ENCODE results near the gene VSIG10L. TPM values are rescaled to one million over a fixed set of nuclear protein-coding genes. Genes with fewer than 3 reads are reported as not detected.

Gene VSIG10L
- total RNA-seq, 2 experiments from 2014 or later = 1.8 to 2.0 TPM

DNA sequence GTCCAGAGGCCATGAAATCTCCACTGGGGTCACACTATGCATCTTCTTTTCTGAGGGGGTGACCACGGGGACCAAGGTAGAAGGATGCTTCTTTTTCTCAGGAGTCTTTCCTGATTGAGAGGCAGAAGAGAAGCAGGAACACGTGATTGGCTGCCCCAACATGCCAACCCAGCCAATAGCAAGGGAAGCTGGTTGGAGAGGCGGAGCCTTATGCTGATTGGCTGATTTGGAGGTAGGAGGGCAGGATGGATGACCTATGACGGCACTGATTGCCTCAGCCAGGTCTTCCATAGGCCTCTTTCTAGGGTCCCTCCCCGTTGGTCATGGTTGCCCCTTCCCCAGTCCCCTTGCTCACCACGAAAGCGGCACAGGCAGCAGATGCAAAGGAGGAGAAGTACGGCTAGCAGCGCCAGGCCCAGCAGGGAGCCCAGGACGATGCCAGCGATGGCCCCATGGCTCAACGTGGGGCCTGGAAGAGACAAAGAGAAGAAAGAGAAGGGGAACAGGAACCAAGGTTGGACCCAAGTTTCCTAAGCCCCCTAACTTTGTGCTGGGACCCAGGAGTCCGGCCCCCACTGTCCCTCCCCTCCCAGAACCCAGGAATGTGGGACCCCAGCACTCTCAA, 8.0 kb downstream of the VSIG10L start:
- Mint-ChIP-seq H3K36me3 (ENCODE audit: low read depth) (peaks cover 3% of the 10 kb centered on the region), H3K4me3 (no peak overlapping the region), H3K9me3 (ENCODE audit: insufficient read depth) (no peaks in the 10 kb centered on the region), H3K4me1 (ENCODE audit: low read depth) (peaks cover 11% of the 10 kb centered on the region), H3K27ac (no peak overlapping the region), H3K27me3 (ENCODE audit: low read depth) (peaks cover 3% of the 10 kb centered on the region)
- DNase-seq (no peak), ATAC-seq (no peak)
- CTCF ChIA-PET = no interaction called here
- POLR2A ChIA-PET = no interaction called here

DNA sequence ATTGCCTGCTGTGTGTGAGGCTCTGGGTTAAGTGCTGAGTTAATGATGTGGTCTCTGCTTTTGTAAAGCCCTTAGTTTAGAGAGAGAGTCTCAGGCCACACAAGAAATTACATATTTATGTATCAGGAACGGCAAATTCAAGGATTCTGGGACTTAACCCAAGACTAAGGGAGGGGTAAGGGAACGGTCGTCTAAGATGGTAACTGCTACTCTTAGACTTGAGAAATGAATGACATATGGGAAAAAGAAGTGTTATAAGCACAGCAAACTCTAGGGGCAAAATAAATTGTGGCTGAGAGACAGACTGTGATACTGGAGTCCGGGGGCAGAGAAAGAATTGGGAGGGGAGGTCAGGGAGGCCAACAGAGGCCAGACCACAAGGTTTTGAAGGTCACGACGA, 10.2 kb downstream of the VSIG10L start:
- H3K36me3 Mint-ChIP-seq (ENCODE audit: low read depth) = peaks cover 3% of the 10 kb centered on the region
- H3K4me1 Mint-ChIP-seq (ENCODE audit: low read depth) = peaks cover 8% of the 10 kb centered on the region
- POLR2A ChIA-PET = no interaction called here
- ATAC-seq (no peak), DNase-seq (no peak)
- H3K27me3 Mint-ChIP-seq (ENCODE audit: low read depth) = peaks cover 15% of the 10 kb centered on the region
- H3K9me3 Mint-ChIP-seq (ENCODE audit: insufficient read depth) = no peaks in the 10 kb centered on the region
- H3K4me3 Mint-ChIP-seq = no peak overlapping the region
- H3K27ac Mint-ChIP-seq = no peak overlapping the region
- CTCF ChIA-PET = no interaction called here

DNA sequence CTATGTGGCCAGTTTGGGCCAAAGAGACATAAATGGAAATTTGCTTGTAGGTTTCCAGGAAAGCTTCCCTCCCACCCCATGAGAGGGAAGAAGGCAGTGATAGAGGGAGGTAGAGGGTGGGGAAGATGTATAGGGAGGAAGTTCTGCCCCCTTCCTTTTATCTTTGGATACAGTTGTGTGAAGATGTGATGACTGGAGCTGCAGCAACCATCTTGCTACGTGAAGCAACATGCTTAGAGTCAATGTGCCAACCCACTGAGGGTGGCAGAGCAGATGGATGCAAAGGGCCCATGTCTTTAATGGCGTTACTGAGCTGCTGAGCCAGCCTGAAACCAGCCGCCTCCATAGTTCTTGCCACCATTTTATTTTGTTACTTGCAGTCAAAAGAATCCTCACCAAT, 10.7 kb downstream of the VSIG10L start:
- Mint-ChIP-seq H3K4me3 (no peak overlapping the region), H3K27me3 (ENCODE audit: low read depth) (peaks cover 15% of the 10 kb centered on the region), H3K36me3 (ENCODE audit: low read depth) (peaks cover 3% of the 10 kb centered on the region), H3K9me3 (ENCODE audit: insufficient read depth) (no peaks in the 10 kb centered on the region), H3K4me1 (ENCODE audit: low read depth) (peaks cover 10% of the 10 kb centered on the region), H3K27ac (no peak overlapping the region)
- ATAC-seq (no peak), DNase-seq (no peak)
- CTCF ChIA-PET = no interaction called here
- POLR2A ChIA-PET = no interaction called here

DNA sequence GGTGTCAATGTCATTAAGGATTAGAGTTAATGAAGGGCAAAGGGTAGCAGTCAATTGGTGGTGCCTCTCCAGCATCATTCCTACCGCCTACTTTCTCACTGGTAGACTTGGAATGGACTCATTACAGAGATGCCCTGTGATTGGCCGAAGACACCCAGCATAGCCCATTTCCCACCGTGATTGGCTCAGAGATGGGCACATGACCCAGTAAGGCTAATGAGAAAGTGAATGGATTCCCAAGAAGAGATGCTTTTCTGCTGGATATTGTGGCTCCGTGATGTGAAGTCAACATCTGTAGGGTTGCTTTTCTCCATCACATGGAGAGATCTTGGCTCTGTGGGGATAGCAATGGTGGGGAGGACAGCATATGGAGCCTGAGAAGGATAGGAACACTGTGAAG, 11.6 kb downstream of the VSIG10L start:
- Mint-ChIP-seq H3K27ac (no peak overlapping the region), H3K27me3 (ENCODE audit: low read depth) (peaks cover 22% of the 10 kb centered on the region), H3K4me3 (no peak overlapping the region), H3K9me3 (ENCODE audit: insufficient read depth) (no peaks in the 10 kb centered on the region), H3K36me3 (ENCODE audit: low read depth) (peaks cover 3% of the 10 kb centered on the region), H3K4me1 (ENCODE audit: low read depth) (peaks cover 18% of the 10 kb centered on the region)
- no peak for ATAC-seq
- ChIA-PET POLR2A (no interaction called here), CTCF (no interaction called here)
- no peak for DNase-seq

DNA sequence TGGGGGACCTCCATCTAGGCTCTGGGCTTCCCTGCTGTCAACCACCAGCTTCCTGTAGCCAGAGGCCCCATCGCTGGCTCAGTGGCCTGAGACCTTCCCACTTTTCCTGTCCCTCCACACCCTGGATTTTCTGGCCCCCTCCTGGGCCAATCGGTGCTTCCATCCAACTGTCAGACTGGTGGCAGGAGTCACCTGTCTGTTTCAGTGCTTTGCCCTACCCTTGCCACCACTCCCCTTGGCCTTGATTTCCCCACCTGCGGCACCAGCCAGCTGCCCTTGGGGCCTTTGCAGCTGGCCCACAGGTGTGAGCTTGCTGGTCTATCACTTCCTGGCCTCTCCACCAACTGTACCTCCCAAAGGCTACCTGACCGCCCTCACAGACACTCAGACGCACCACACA, 12.5 kb downstream of the VSIG10L start:
- POLR2A ChIA-PET = no interaction called here
- CTCF ChIA-PET = no interaction called here
- Mint-ChIP-seq H3K9me3 (ENCODE audit: insufficient read depth) (no peaks in the 10 kb centered on the region), H3K4me3 (no peak overlapping the region), H3K36me3 (ENCODE audit: low read depth) (peaks cover 3% of the 10 kb centered on the region), H3K27me3 (ENCODE audit: low read depth) (peaks cover 25% of the 10 kb centered on the region), H3K27ac (no peak overlapping the region), H3K4me1 (ENCODE audit: low read depth) (peaks cover 18% of the 10 kb centered on the region)
- DNase-seq = no peak
- ATAC-seq = no peak

DNA sequence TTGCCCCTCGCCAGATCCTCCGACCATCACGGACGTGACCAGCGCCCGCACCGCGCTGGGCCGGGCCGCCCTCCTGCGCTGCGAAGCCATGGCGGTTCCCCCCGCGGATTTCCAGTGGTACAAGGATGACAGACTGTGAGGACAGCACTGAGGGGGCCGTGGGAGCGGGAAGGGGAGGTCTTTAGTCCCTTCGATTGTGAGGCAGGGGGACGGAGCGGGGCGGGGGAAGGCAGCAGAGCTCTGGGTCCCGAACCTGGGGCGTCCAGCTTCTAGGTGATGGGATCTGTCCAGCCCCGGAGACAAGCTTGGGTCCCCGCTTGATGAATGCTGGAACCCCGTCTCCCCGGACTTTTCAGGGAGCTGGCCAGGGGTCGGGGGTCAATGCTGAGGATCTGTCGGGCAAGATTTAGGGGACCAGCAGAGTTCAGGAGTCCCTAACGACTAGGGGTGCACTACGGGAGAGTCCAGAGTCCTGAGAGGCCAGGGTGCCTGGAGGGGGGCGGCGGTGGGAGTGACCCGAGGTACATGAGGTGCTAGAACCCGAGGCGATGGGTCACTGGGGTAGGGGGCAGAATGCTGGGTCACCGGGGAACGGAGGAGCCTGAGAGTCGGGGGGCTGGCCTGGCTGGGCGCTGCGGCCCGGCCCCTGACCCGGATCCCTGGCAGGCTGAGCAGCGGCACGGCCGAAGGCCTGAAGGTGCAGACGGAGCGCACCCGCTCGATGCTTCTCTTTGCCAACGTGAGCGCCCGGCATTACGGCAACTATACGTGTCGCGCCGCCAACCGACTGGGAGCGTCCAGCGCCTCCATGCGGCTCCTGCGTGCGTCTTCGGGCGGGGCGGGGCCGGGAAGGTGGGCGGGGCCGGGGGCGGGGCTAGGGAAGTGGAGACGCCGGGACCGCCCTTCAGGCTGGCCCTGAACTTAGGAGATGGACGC, 14.6 kb downstream of the VSIG10L start:
- ChIA-PET POLR2A (no interaction called here), CTCF (interaction anchor here (1.2 kb wide), 1 partner anchor 169 kb away, joined by 3 read pairs; no protein-coding TSS in a partner anchor)
- Mint-ChIP-seq H3K4me1 (ENCODE audit: low read depth) (peaks cover 20% of the 10 kb centered on the region), H3K4me3 (peak overlapping the region; percentile 59), H3K27me3 (ENCODE audit: low read depth) (peaks cover 41% of the 10 kb centered on the region), H3K27ac (no peak overlapping the region), H3K9me3 (ENCODE audit: insufficient read depth) (no peaks in the 10 kb centered on the region), H3K36me3 (ENCODE audit: low read depth) (peaks cover 3% of the 10 kb centered on the region)
- ATAC-seq (peak; percentile 79), DNase-seq (peak; percentile 75)

DNA sequence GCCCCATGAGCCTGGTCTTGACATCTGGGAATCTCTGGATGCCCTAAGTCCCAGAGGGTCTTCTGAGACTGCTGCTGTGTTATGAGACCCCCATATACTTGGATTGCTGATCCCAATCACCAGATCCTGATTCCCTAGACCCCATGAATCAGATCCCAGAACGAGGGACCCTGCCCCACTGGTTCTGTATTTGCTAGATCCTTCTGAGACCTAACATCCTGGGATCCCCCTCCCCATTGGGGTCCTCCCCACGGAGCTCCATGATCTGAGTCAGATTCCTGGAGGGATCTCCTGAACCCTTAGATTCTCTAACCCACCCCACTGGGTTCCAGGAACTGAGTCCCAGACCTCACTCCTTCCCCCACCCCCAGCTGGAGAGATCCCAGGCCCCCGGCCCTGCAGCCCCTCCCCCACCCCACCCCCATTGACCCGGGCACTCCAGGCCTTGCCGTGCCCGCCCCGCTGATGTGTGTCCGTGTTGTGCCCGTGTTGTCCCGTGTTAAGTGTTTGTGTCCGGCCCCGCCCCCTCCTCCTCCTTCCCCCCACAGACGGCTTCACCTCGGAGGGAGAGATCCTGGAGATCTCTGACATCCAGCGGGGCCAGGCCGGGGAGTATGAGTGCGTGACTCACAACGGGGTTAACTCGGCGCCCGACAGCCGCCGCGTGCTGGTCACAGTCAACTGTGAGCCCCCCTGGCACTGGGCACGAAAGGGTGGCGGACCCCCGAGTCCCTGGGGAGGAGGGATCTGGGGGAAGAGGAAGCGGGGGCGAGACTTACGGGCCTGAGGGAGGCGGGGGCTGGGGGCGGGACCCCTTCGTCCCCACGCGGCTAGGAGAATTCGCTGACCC, 15.5 kb downstream of the VSIG10L start:
- Mint-ChIP-seq H3K4me3 (no peak overlapping the region), H3K4me1 (ENCODE audit: low read depth) (peaks cover 20% of the 10 kb centered on the region)
- CTCF ChIA-PET = interaction anchor here (1.2 kb wide), 1 partner anchor 168 kb away, joined by 3 read pairs; no protein-coding TSS in a partner anchor

DNA sequence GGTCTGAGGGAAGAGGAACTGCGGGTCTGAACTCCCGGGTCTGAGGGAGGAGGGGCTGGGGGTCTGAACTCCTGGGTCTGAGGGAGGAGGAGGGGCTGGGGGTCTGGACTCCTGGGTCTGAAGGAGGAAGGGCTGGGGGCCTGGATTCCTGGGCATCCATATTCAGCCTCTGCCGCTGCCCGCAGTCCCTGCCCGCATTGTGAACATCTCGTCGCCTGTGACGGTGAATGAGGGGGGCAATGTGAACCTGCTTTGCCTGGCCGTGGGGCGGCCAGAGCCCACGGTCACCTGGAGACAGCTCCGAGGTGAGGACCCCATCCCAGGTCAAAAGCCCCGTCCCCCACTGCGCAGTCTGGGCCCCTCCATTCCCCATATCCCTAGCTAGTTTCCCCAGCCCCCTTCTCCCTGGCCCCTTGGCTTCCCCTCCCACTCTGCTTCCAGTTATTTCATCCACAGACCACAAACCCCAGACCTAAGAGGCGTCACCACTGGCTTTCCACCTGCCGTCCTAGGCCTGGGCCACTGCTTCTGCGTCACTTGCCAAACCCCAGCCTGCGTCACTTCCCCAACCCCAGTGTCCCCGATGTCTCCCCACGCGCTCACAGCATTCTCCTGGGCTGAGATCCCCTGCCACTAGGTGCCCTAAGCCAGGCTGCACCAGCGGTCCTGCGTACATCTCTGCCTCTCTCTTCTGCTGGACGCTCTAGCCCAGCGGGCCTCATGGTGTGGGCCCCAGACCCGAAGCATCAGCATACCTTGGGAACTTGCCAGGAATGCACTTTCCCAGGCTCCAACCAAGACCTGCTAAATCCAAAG, 16.6 kb downstream of the VSIG10L start:
- Mint-ChIP-seq H3K27ac (no peak overlapping the region), H3K27me3 (ENCODE audit: low read depth) (peaks cover 45% of the 10 kb centered on the region), H3K4me3 (no peak overlapping the region), H3K9me3 (ENCODE audit: insufficient read depth) (no peaks in the 10 kb centered on the region), H3K36me3 (ENCODE audit: low read depth) (no peaks in the 10 kb centered on the region), H3K4me1 (ENCODE audit: low read depth) (peaks cover 20% of the 10 kb centered on the region)
- ATAC-seq (no peak), DNase-seq (peak; percentile 40)
- ChIA-PET POLR2A (no interaction called here), CTCF (no interaction called here)

More for the DNA sequence above, 15.5 kb downstream of the VSIG10L start:
- ATAC-seq = no peak
- Mint-ChIP-seq H3K9me3 (ENCODE audit: insufficient read depth) (no peaks in the 10 kb centered on the region), H3K27me3 (ENCODE audit: low read depth) (peaks cover 44% of the 10 kb centered on the region), H3K27ac (no peak overlapping the region), H3K36me3 (ENCODE audit: low read depth) (no peaks in the 10 kb centered on the region)
- POLR2A ChIA-PET = no interaction called here
- no peak for DNase-seq

DNA sequence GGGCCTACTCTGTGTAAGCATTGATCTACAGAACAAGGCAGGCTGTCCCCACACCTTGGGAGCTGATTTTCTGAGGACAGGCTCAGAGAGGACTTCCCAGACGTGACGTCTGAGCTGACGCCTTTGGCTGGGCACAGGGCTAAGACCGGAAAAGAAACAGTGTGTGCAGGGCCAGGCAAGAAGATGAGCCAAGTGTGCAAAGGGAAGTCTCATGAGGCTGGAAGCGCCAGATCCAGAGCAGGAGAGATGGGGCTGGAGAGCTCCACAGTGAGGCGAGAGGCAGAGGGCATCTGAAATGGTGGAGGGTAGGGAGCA, 17.8 kb downstream of the VSIG10L start:
- Mint-ChIP-seq H3K27ac (no peak overlapping the region), H3K27me3 (ENCODE audit: low read depth) (peaks cover 45% of the 10 kb centered on the region), H3K4me1 (ENCODE audit: low read depth) (peaks cover 16% of the 10 kb centered on the region), H3K36me3 (ENCODE audit: low read depth) (no peaks in the 10 kb centered on the region), H3K4me3 (no peak overlapping the region), H3K9me3 (ENCODE audit: insufficient read depth) (no peaks in the 10 kb centered on the region)
- ChIA-PET POLR2A (no interaction called here), CTCF (no interaction called here)
- no peak for DNase-seq
- ATAC-seq = no peak

DNA sequence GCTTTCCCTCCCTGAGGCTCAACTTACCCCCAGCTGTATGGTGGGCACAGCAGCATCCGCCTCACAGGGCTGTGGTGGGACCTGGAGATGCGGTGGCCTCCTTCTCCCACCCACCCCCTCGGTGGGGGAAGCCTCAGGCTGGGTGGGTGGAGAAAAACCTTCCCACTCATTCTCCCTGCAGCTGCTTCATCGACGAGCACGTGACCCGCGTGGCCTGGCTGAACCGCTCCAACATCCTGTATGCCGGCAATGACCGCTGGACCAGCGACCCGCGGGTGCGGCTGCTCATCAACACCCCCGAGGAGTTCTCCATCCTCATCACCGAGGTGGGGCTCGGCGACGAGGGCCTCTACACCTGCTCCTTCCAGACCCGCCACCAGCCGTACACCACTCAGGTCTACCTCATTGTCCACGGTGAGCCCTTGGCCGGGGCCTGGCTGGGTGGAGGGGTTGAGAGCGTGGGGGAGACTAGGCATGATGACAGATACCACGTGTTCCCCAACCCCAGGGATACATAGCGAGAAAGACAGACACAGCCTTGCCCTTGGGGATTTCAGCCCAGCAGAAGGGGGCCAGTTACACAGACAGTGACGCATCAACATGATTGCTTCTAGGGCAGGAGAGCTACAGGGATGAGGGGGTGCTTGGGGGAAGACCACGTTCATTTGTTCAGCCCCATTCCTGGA, 18.3 kb downstream of the VSIG10L start:
- no peak overlapping the region for H3K27ac Mint-ChIP-seq
- no peak for DNase-seq
- no peaks in the 10 kb centered on the region for H3K36me3 Mint-ChIP-seq (ENCODE audit: low read depth)
- no peaks in the 10 kb centered on the region for H3K9me3 Mint-ChIP-seq (ENCODE audit: insufficient read depth)
- peaks cover 42% of the 10 kb centered on the region for H3K27me3 Mint-ChIP-seq (ENCODE audit: low read depth)
- ChIA-PET CTCF (no interaction called here), POLR2A (no interaction called here)
- peaks cover 16% of the 10 kb centered on the region for H3K4me1 Mint-ChIP-seq (ENCODE audit: low read depth)
- no peak for ATAC-seq
- H3K4me3 Mint-ChIP-seq = no peak overlapping the region

DNA sequence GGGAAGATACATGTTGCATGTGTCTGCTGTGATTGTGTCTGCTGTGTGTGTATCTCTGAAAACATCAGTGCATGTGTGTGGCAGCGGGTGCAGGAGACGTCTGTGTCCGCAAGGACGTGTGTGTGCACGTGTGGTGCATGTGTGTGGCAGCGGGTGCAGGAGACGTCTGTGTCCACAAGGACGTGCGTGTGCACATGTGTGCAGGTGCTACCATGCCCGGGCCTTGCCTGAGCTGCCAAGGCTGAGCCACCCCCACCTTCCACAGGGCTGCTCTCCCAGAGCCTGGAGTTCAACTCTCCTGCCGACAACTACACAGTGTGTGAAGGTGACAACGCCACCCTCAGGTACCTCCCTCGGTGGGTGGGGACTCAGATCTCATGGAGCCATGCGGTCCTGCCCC, 20.1 kb downstream of the VSIG10L start:
- ATAC-seq (no peak), DNase-seq (no peak)
- Mint-ChIP-seq H3K4me1 (ENCODE audit: low read depth) (peaks cover 12% of the 10 kb centered on the region), H3K27ac (no peak overlapping the region), H3K9me3 (ENCODE audit: insufficient read depth) (no peaks in the 10 kb centered on the region), H3K27me3 (ENCODE audit: low read depth) (peaks cover 34% of the 10 kb centered on the region), H3K4me3 (no peak overlapping the region), H3K36me3 (ENCODE audit: low read depth) (no peaks in the 10 kb centered on the region)
- POLR2A ChIA-PET = no interaction called here
- CTCF ChIA-PET = no interaction called here

Measured in activated CD8-positive, alpha-beta T cell treated with anti-CD3 and anti-CD28 coated beads, Interleukin-2, amount 10 ng/mL, durations not matched to agents 7 days and 5 days (primary cell).